GM21737 (cell line): ENCODE measurements around the gene PABPC1L.

Experiments used
- ATAC-seq: cut with Tn5 transposase; IDR thresholded peaks from one replicate; pipeline ENCODE4 v1.9.1; 2021; ENCODE audit warnings: mild to moderate bottlenecking, moderate library complexity; ENCODE audit not compliant: unreplicated experiment

The PABPC1L gene

GRCh38 chr20:44942264-44942973, 32.6 kb downstream of the PABPC1L start:
- no peak for ATAC-seq

GRCh38 chr20:44943828-44944227, 34.0 kb downstream of the PABPC1L start:
- ATAC-seq: no peak

GRCh38 chr20:44945261-44945660, 35.4 kb downstream of the PABPC1L start:
- no peak for ATAC-seq

- ATAC-seq: no peak
Measured at GRCh38 chr20:44946271-44946852, 36.5 kb downstream of the PABPC1L start.

GRCh38 chr20:44948107-44948506, 38.2 kb downstream of the PABPC1L start:
- ATAC-seq: no peak

GRCh38 chr20:44948513-44948912, 38.7 kb downstream of the PABPC1L start:
- ATAC-seq: no peak

GRCh38 chr20:44950368-44950767, 40.5 kb downstream of the PABPC1L start:
- ATAC-seq: no peak

GRCh38 chr20:44952731-44953130, 42.9 kb downstream of the PABPC1L start:
- no peak for ATAC-seq

- ATAC-seq: no peak
Measured at GRCh38 chr20:44954211-44954610, 44.4 kb downstream of the PABPC1L start.

GRCh38 chr20:44955270-44955669, 45.4 kb downstream of the PABPC1L start:
- no peak for ATAC-seq

GRCh38 chr20:44956410-44956809, 46.5 kb downstream of the PABPC1L start:
- no peak for ATAC-seq

- no peak for ATAC-seq
Measured at GRCh38 chr20:44958276-44958675, 48.4 kb downstream of the PABPC1L start.

GRCh38 chr20:44959082-44959637, 49.3 kb downstream of the PABPC1L start:
- ATAC-seq: no peak

- ATAC-seq: peak; percentile 20
Measured at GRCh38 chr20:44959638-44960102, 49.8 kb downstream of the PABPC1L start.

- ATAC-seq: peak; percentile 73
Measured at GRCh38 chr20:44960103-44960852, 50.4 kb downstream of the PABPC1L start, which contains the start of gene TOMM34. Gene TOMM34 (minus strand): TSS chr20:44960397. CDS start chr20:44960333, 64 bp downstream.

GRCh38 chr20:44961011-44961869, 51.4 kb downstream of the PABPC1L start:
- no peak for ATAC-seq

GRCh38 chr20:44961870-44962267, 52.0 kb downstream of the PABPC1L start:
- ATAC-seq: no peak

- no peak for ATAC-seq
Measured at GRCh38 chr20:44962483-44962882, 52.6 kb downstream of the PABPC1L start.

- no peak for ATAC-seq
Measured at GRCh38 chr20:44963325-44964215, 53.7 kb downstream of the PABPC1L start.

- ATAC-seq: no peak
Measured at GRCh38 chr20:44965651-44966029, 55.8 kb downstream of the PABPC1L start.
